GM23338 (cell line): ENCODE measurements around the gene RBM12. TPM values are rescaled to one million over a fixed set of nuclear protein-coding genes. Genes with fewer than 3 reads are reported as not detected.

Experiments
- ATAC-seq: fragments of 200-7000 bp; cut with Tn5 transposase; 3 replicates; pipeline ENCODE4 v1.9.1; 2020
- DNase-seq: peaks from one replicate; pipeline ENCODE4 v3.0.0-alpha.2; 2015; ENCODE audit warnings: low spot score
- H2AFZ ChIP-seq: fragments of 200-600 bp; sonication (generic); 2 replicates; pipeline ENCODE4 v1.8.0; 2016; ENCODE audit warnings: antibody characterized with exemption, mild to moderate bottlenecking, moderate library complexity
- H3F3A ChIP-seq: fragments of 200-600 bp; sonication (generic); replicated peaks from 2 replicates; pipeline ENCODE4 v1.8.0; 2017; ENCODE audit warnings: antibody characterized with exemption, mixed run types, low read depth
- H3K27ac ChIP-seq: fragments of 200-600 bp; sonication (generic); 2 replicates; pipeline ENCODE4 v1.6.1; 2016; ENCODE audit warnings: low read depth
- H3K27me3 ChIP-seq: fragments of 200-600 bp; sonication (generic); 2 replicates; pipeline ENCODE4 v1.8.0; 2016; ENCODE audit warnings: mild to moderate bottlenecking, mixed run types, moderate library complexity; ENCODE audit not compliant: insufficient read depth
- H3K36me3 ChIP-seq: fragments of 200-600 bp; sonication (generic); 2 replicates; pipeline ENCODE4 v1.8.0; 2016; ENCODE audit warnings: mild to moderate bottlenecking; ENCODE audit not compliant: insufficient read depth
- H3K4me1 ChIP-seq: fragments of 200-600 bp; sonication (generic); 2 replicates; pipeline ENCODE4 v1.8.0; 2016; ENCODE audit warnings: mild to moderate bottlenecking, moderate library complexity; ENCODE audit not compliant: insufficient read depth
- H3K4me2 ChIP-seq: fragments of 200-600 bp; sonication (generic); 2 replicates; pipeline ENCODE4 v1.7.1; 2017; ENCODE audit warnings: mixed run types
- H3K4me3 ChIP-seq: fragments of 200-600 bp; sonication (generic); 2 replicates; pipeline ENCODE4 v1.6.1; 2016; ENCODE audit warnings: mixed run types
- H3K79me2 ChIP-seq: fragments of 200-600 bp; sonication (generic); replicated peaks from 2 replicates; pipeline ENCODE4 v1.8.0; 2017; ENCODE audit warnings: mild to moderate bottlenecking; ENCODE audit not compliant: insufficient read depth
- H3K9me2 ChIP-seq: fragments of 200-600 bp; sonication (generic); 2 replicates; pipeline ENCODE4 v1.8.0; 2017; ENCODE audit not compliant: insufficient read depth
- H4K20me1 ChIP-seq: fragments of 200-600 bp; sonication (generic); replicated peaks from 2 replicates; pipeline ENCODE4 v1.8.0; 2017; ENCODE audit warnings: mild to moderate bottlenecking; ENCODE audit not compliant: insufficient read depth
- H3K27ac Mint-ChIP-seq: 2 replicates; pipeline ENCODE4 v1.8.0; 2020; ENCODE audit warnings: inconsistent platforms, mild to moderate bottlenecking, moderate library complexity, mixed read lengths
- H3K27me3 Mint-ChIP-seq: 3 replicates; pipeline ENCODE4 v1.8.0; 2022; ENCODE audit warnings: low read depth, mild to moderate bottlenecking, moderate library complexity, mixed read lengths, inconsistent platforms; ENCODE audit not compliant: insufficient read depth, poor library complexity
- H3K36me3 Mint-ChIP-seq: 3 replicates; pipeline ENCODE4 v1.8.0; 2021; ENCODE audit warnings: low read depth, mild to moderate bottlenecking, inconsistent platforms, moderate library complexity, mixed read lengths
- H3K4me1 Mint-ChIP-seq: 3 replicates; pipeline ENCODE4 v1.8.0; 2020; ENCODE audit warnings: mild to moderate bottlenecking, inconsistent platforms, mixed read lengths
- H3K4me3 Mint-ChIP-seq: 3 replicates; pipeline ENCODE4 v1.8.0; 2021; ENCODE audit warnings: moderate library complexity, mild to moderate bottlenecking, inconsistent platforms, mixed read lengths
- H3K9me3 Mint-ChIP-seq: 3 replicates; pipeline ENCODE4 v1.8.0; 2020; ENCODE audit warnings: moderate library complexity, mild to moderate bottlenecking, inconsistent platforms, mixed read lengths
- EZH2 ChIP-seq: fragments of 200-600 bp; sonication (generic); IDR thresholded peaks from one replicate; pipeline ENCODE4 v1.8.0; 2017; ENCODE audit warnings: antibody characterized with exemption, mild to moderate bottlenecking, low read depth; ENCODE audit not compliant: unreplicated experiment
- JUNB ChIP-seq: IDR thresholded peaks from one replicate; pipeline ENCODE4 v1.6.1; 2016; ENCODE audit warnings: antibody characterized with exemption; ENCODE audit not compliant: unreplicated experiment
- NANOG ChIP-seq: IDR thresholded peaks from 2 replicates; pipeline ENCODE4 v1.6.1; 2016; ENCODE audit warnings: antibody characterized with exemption, borderline replicate concordance
- POLR2AphosphoS5 ChIP-seq: IDR thresholded peaks from 2 replicates; pipeline ENCODE4 v1.6.1; 2016; ENCODE audit warnings: antibody characterized with exemption, low read depth
- REST ChIP-seq: IDR thresholded peaks from one replicate; pipeline ENCODE4 v1.6.1; 2018; ENCODE audit warnings: antibody characterized with exemption; ENCODE audit not compliant: unreplicated experiment
- STAT1 ChIP-seq: IDR thresholded peaks from one replicate; pipeline ENCODE4 v1.6.1; 2016; ENCODE audit warnings: antibody characterized with exemption; ENCODE audit not compliant: unreplicated experiment
- ZNF331 ChIP-seq: fragments of 250-450 bp; sonication (Bioruptor Pico); IDR thresholded peaks from 2 replicates; pipeline ENCODE4 v1.5.0; 2020; ENCODE audit warnings: low read depth, mild to moderate bottlenecking, moderate library complexity
- polyA plus RNA-seq: library from polyadenylated mRNA; unstranded; fragments of >200 nt; fragmentation: Nextera tagmentation; extraction: Ambion mirVana; gene quantifications from 2 replicates; pipeline ENCODE4 v1.2.1, GENCODE V29; 2016
- total RNA-seq: library from RNA; depleted of rRNA; stranded (reverse); fragments of >200 nt; shearing (Covaris generic); gene quantifications from 2 replicates; pipeline ENCODE4 v1.2.3, GENCODE V29; 2014

RBM12 gene
- total and polyA plus RNA-seq, 2 experiments from 2014 or later: 22.3 to 82.2 TPM

GRCh38 chr20:35661053-35661452 lies 3.6 kb downstream of the RBM12 start:
- Mint-ChIP-seq H3K36me3 (peaks cover 11% of the 10 kb centered on the region; the same call in 2 of the 3 replicates), H3K4me3 (peak overlapping the region; percentile 98; the same call in 2 of the 3 replicates), H3K4me1 (peaks cover 41% of the 10 kb centered on the region; the same call in 2 of the 3 replicates), H3K27ac (no peak overlapping the region), H3K27me3 (peaks cover 9% of the 10 kb centered on the region), H3K9me3 (no peaks in the 10 kb centered on the region)
- ATAC-seq (no peak), DNase-seq (no peak)
- H3K27ac ChIP-seq: no peak overlapping the region
- peaks cover 48% of the 10 kb centered on the region for H3K4me1 ChIP-seq
- no peaks in the 10 kb centered on the region for H3K9me2 ChIP-seq
- H4K20me1 ChIP-seq: peaks cover 72% of the 10 kb centered on the region
- peaks cover 87% of the 10 kb centered on the region for H3K79me2 ChIP-seq
- H3F3A ChIP-seq: no peaks in the 10 kb centered on the region
- H3K4me2 ChIP-seq: peak overlapping the region; percentile 94
- no peaks in the 10 kb centered on the region for H3K27me3 ChIP-seq
- peak overlapping the region; percentile 95 for H3K4me3 ChIP-seq
- no peaks in the 10 kb centered on the region for H3K36me3 ChIP-seq
- no peak for TF ChIP-seq EZH2
- no peak overlapping the region for H2AFZ ChIP-seq

- H3K27ac ChIP-seq: peak overlapping the region; percentile 64; the same call in 1 of the 2 replicates
- H3K4me3 ChIP-seq: peak overlapping the region; percentile 95; the same call in 1 of the 2 replicates
- H3K4me2 ChIP-seq: peak overlapping the region; percentile 94
These were observed 4.4 kb downstream of the RBM12 start for GRCh38 chr20:35660122-35660937.

More at GRCh38 chr20:35660122-35660937, 4.4 kb downstream of the RBM12 start:
- Mint-ChIP-seq H3K27me3 (peaks cover 9% of the 10 kb centered on the region), H3K36me3 (peaks cover 11% of the 10 kb centered on the region; the same call in 2 of the 3 replicates), H3K27ac (no peak overlapping the region), H3K4me1 (peaks cover 41% of the 10 kb centered on the region; the same call in 2 of the 3 replicates), H3K4me3 (peak overlapping the region; percentile 12; the same call in 1 of the 3 replicates), H3K9me3 (no peaks in the 10 kb centered on the region)
- Histone ChIP-seq H3K79me2 (peaks cover 94% of the 10 kb centered on the region), H3F3A (no peaks in the 10 kb centered on the region), H3K9me2 (no peaks in the 10 kb centered on the region), H4K20me1 (peaks cover 80% of the 10 kb centered on the region), H2AFZ (no peak overlapping the region), H3K36me3 (no peaks in the 10 kb centered on the region), H3K4me1 (peaks cover 48% of the 10 kb centered on the region), H3K27me3 (no peaks in the 10 kb centered on the region)
- DNase-seq (no peak), ATAC-seq (no peak)
- TF ChIP-seq POLR2AphosphoS5 (no peak), JUNB (no peak), EZH2 (no peak), STAT1 (no peak), REST (no peak), NANOG (no peak), ZNF331 (CRISPR knock-in tag) (no peak)
